ENCODE data around the gene ECE1.

GRCh38 chr1:21225065-21225464, 65.2 kb downstream of the ECE1 start:
- TF ChIP-seq ZNF274 (IDR thresholded peaks at IDR 0.05; ENCODE audit: low read depth, low read length) = no peak
- no peak for TF ChIP-seq YY1 (IDR thresholded peaks at IDR 0.05; ENCODE audit: insufficient read depth, insufficient read length)
- no peak for TF ChIP-seq SUZ12 (IDR thresholded peaks at IDR 0.05; ENCODE audit: extremely low read depth, insufficient read depth, insufficient read length)

All from NT2/D1 (cell line).